T-helper 1 cell (primary cell): ENCODE results near the gene ZNF638.

Experiments
- DNase-seq, 5 donors: peaks; one replicate each; pipeline ENCODE4 v3.0.0-alpha.2; 2012 to 2020

ZNF638 gene

GRCh38 chr2:71473346-71474031 lies 141.9 kb downstream of the ZNF638 start:
- DNase-seq, result no peak

- DNase-seq, result no peak
Measured at GRCh38 chr2:71474116-71474743, 142.6 kb downstream of the ZNF638 start.

- DNase-seq, result no peak
Measured at GRCh38 chr2:71474744-71475397, 143.3 kb downstream of the ZNF638 start.

- DNase-seq, result no peak
Measured at GRCh38 chr2:71476495-71476894, 144.9 kb downstream of the ZNF638 start.

DNA sequence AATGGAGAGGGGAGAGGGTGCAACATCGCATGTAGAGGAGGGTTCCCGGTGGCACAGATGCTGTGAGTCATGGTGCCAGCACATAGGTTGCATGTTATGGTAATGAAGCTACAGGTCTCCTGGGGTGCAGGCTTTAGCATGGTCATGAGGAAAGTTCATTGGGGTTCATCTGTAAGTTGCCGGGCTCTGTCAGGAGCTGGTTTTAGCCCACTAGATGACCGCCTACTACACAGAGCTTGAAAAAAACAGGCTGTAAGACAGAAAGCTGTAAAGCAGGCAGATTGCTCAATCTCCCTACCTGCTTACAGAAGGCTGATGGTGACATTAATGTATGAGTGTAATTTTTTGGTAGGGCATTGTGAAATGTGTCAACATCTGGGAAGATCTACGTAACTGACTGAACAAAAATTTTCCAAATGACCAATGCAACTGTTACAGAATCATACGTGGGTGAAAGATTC lies 145.7 kb downstream of the ZNF638 start:
- DNase-seq, result no peak

DNA sequence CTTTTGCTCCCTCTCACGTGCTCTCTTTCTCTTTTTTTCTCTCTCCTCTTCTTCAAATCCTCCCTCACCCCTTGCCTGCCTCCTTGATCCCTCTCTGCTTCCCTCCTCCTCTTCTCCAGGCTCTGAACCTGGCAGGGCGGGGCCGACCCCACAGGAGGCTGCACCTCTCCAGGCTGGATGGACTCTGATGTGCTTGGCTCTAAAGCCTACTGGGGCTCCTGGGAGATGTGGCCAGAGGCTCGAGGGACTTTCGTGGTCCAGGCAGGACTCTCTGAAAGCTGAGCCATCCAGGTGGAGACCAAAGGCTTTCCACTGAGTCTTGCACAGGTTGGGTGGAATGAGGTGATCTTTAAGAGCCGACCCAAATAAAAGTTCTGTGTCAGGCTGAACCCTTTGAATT lies 147.2 kb downstream of the ZNF638 start:
- no peak for DNase-seq

GRCh38 chr2:71479261-71479660 lies 147.7 kb downstream of the ZNF638 start:
- no peak for DNase-seq

- DNase-seq, result no peak
Measured at GRCh38 chr2:71481111-71481510, 149.5 kb downstream of the ZNF638 start.

DNA sequence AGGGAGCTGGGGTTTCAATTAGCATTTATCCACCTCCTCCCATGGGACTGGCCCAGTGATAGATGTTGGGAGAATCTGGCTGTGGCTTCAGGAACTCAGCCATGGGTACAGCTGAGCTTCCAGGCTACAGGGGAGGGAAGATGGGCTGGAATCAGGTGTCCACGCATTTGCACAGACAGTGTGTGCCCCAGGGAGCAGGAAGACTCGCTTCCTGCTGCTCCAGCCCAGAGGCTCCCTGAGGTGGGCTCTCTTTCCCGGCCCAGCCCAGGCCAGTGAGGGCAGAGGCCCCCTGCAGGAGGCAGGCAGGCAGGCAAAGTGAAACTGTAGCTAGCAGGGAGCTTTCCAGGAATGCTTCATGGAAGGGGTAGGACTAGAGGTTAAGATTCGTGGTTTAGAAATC lies 150.5 kb downstream of the ZNF638 start:
- no peak for DNase-seq

GRCh38 chr2:71483246-71483645 lies 151.7 kb downstream of the ZNF638 start:
- no peak for DNase-seq

DNA sequence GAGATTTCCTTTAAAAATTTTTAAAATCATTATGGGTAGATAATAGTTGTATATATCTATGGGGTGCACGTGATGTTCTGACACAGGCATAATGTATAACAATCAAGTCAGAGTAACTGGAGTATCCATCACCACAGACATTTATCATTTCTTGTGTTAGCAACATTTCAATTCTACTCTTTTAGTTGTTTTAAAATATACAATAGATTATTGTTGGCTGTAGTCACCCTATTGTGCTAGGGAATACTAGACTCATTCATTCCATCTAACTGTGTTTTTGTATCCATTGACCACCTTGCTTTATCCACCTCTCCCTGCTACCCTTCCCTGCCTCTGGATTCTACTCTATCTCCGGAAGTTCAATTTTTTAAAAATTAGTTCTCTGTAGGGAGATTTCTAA lies 152.8 kb downstream of the ZNF638 start:
- no peak for DNase-seq
